RPMI8226 (cell line): ENCODE measurements around the gene CCDC187.
"Not testable (repeated sequence)": the region's sequence is repeated elsewhere in the genome, so short reads cannot be mapped to it uniquely, and the experiment has no call there.

ENCODE experiments used
- DNase-seq: peaks from one replicate; pipeline ENCODE4 v3.0.0-alpha.2; 2015

Gene CCDC187

DNA sequence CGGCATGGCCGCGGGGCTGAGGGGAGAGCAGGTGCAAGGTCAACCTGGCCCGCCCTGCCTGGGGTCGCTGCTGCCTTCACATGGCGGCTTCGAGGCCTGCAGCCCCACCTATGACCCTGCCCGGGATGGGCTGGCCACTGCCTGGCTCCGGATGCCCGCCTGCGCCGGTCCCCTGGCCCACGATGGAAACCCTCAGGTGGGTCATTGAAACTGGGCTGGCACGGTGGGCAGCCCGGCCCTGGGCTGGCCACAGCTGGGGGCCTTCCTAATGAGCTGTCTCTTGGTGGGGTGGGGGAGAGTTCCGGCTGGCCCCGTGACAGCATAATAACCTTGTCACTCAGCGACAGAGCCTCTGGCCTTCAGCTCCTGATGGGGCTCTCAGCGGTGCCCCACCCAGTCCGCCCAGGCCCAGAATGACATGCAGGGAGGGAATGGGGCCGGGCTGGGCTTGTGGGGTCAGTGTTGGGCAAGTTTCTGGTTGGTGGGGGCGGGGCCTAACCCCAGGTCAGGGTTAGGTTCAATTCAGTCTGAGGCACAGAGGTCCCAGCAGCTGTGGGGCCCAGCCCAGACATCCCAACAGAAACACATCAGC is at the start of gene CCDC187:
TSS of gene CCDC187 (minus strand) at position 270 of the 592 bp plus-strand sequence. CDS start at position 6, 264 bp downstream.
- peak; percentile 59 for DNase-seq

DNA sequence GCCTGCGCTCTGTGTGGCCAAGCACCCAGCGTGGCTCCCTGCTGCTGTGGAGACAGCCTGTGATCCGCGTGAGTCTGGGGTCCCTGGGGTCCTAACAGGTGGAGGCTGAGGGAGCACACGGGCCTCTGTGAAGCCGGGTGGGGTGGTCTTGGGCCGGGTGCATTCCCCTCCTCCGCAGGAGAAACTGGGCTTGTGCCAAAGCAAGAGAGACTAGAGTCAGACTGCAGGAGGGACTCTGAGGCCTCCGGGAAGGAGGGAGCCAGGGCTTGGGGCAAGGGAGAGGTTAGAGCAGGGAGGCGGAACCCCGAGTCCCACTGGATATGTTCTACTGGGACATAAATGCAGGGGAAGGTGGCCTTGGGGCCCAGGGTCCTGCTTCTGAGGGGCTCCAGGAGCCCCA is 49.2 kb upstream of the CCDC187 start:
- DNase-seq, result no peak

DNA sequence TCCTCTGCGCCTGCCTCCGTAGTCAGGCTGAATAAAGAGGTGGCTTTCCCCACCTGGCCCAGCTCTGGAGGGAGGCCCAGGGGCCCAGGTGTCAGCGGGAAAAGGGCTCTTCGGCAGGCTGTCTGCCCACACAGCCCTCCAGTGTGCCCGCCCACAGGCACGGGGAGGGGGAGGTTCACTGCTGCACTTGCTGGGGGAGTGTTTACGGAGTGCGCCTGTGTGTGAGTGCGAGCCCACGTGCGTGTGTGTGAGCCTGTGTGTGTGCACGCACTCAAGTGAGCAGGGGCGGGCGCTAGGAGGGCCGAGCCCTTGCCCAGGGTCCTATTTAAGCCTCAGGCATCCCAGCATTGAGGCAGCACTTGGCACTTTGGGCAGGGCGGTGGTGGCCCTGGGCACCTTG is 48.8 kb upstream of the CCDC187 start:
- DNase-seq, result peak; percentile 88

DNA sequence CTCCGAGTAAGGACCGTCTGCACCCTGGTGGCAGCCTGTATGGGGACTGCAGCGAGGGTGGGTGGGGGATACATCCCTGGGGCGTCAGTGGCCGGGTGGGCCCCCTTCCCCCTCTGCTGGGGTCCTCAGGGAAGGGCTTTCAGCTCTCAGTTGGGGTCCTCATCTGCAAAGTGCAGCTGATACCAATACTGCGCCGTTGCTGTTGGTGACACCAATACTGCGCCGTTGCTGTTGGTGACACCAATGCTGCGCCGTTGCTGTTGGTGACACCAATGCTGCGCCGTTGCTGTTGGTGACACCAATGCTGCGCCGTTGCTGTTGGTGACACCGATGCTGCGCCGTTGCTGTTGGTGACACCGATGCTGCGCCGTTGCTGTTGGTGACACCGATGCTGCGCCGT is 48.0 kb upstream of the CCDC187 start:
- not testable (repeated sequence) for DNase-seq

DNA sequence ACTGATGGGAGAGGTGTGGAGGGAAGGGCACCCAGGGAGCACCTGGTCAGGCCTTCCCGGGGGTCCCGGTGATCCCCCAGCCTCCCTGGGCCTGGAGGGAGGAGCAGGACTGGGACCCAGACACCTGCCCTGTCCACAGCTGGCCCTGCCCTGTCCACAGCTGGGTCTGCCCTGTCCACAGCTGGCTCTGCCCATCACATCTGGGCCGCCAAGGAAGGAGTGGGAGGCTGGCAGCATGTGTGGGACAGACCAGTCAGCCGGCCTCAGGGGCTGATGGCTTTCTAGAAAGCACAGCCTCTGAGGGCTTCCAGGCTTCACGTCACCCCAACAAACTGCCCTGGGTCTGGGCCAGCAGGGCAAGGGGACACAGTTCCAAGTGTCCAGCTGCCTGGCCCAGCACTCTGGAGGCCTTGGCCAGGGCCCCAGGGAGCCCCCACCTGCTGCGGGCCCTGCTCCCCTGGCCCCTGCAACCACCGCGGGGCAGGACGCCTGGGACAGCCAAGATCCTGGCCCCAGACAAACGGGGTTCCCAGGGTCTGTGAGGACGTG is 47.4 kb upstream of the CCDC187 start:
- no peak for DNase-seq

DNA sequence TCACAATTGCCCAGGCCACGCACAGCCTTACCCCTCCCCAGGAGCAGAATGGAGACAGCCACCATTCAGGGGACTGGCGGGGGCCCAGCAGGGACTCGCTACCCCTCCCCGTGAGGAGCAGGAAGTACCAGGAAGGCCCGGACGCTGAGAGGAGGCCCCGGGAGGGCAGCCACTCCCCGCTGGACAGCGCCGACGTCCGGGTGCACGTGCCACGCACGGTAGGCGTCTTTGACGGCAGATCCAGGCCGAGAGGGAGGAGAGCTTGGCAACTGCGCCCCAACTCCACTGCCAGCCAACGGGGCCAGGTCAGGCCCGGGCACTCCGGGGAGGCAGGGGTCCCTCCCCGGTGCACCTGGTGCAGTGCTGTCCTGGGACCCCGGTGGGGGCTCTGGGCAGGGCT is 45.7 kb upstream of the CCDC187 start:
- no peak for DNase-seq

DNA sequence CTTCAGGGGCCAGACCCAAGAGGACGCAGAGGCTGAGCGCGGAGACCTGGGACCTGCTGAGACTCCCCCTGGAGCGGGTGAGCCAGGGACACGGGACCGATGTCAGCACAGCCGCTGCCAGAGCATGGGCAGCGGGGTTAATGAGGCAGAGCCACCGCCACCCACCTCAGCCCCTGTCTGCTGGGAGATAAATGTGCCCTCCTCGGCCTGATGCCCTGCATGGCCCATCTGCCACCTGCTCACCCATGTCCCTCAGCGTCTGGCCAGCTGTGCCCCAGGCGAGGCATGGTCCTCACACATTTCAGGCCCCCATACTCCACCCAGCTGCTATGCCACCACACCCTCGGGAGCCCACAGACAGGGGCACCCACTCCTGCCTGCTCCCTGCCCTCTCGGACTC is 44.8 kb upstream of the CCDC187 start:
- DNase-seq, result no peak

DNA sequence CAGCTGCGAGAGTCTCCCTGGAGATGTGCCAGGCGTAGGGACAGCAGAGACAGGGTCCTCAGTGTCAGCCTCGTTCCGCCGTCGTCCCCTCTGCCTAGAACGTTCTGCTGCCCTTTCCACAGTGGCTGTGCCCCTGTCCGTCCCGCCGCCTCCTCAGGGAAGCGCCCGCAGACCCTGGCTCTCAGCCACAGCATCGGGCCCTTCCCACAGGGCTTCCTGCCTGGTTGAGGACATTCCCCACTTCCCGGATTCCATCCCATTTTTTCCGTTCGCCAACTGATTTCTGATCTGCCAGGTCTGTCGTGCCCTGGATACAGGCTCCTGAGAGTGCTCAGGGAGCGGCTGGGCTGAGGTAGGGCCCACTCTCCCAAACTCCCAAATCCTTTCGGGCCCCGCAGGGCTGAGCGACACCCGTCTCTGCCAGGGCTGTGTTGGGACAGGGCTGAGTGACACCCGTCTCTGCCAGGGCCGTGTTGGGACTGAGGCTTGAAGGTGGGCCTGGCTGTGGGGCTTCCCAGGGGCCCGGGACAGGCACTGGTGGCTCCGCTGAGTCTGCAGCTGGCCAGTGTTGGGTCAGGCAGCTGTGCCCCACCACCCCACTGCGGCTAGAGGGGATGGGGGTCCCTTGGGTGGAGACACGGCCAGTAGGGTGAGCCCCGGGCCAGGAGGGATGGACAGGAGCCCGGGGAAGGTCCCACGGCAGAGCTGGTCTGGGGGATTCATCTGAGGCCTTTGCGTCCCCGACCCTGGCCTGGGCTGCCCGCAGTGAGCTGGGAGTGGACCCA is 43.8 kb upstream of the CCDC187 start:
- DNase-seq, result no peak

DNA sequence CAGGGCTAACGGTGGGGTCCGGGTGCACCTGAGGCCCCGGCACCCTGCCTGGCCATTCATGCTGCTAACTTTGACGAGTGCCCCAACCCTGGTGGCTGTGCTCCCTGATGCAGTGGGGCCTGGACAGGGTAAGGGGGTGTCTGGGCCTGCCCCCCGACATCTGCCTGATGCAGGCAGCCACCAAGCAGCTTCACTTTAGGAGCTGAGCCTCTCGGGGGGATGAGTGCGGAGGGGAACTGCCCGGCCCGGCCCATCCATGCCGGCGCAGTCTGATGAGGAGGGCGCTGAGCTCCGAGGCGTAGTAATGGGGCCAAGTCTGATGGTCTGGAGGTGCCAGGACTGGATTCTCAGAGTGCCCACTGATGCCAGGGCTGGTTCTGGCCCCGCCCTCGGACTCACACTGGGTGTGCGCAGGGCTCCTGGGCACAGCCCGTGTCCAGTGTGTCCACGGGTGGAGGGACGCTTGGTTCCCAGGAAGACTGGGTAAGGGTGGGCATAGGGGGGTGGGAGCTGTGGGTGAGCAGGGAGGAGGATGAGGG is 43.1 kb upstream of the CCDC187 start:
- DNase-seq, result no peak

DNA sequence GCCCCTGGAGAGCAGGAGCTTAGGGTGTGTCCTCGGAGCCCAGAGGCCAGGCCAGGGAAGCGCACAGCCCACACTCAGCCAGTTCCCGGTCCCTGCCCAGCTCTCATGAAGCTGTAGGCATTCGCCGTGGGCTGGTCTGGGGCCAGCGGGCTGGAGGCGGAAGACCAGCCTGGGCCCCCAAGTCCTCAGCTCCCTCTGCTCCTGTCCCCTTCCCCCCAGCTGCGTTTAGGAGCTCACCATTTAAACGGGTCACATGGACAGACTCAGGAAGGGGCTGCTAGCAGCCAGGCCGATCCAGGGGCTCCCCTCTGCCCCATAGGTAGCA is 42.2 kb upstream of the CCDC187 start:
- DNase-seq, result no peak

DNA sequence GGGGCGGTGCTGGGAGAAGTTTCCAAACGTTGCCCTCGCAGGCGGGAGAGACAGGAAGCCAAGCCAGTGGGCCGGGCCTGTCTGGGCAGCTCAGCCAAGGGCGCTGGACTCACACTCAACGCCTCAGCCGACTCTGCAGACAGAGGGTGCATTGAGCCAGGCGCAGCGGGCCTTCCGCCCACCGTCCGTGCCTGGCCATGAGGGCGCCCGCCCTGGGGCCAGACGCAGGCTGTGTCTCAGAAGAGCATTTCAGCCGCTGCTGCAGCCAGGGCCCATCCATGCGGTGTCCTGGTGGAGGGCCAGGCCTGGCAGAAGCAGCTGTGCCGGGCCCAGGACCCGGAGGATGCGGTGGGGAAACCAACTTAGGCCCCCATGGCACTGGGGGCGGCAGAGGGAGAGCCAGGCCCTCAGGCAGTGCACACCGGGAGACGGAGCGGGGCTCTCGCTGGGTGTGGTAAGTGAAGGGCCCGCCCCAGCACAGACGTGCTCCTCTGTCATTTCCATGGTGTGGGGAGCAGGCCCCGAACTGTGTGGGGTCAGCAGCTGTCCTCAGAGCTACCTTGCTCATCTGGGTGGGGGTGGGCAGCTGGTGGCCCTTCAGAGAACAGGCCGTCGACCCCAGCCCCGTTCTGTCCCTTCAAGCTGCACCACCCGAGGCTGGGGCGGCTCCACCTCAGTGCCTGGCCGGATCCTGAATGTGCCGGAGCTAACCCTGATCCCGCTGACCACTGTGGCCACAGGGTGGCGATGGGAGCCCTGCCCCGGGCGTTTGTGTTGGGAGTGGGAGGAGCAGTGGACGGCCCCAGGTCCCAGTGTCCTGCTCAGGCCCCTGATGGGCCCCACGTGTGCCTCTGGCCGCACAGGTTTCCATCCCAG is 41.6 kb upstream of the CCDC187 start:
- peak; percentile 33 for DNase-seq

DNA sequence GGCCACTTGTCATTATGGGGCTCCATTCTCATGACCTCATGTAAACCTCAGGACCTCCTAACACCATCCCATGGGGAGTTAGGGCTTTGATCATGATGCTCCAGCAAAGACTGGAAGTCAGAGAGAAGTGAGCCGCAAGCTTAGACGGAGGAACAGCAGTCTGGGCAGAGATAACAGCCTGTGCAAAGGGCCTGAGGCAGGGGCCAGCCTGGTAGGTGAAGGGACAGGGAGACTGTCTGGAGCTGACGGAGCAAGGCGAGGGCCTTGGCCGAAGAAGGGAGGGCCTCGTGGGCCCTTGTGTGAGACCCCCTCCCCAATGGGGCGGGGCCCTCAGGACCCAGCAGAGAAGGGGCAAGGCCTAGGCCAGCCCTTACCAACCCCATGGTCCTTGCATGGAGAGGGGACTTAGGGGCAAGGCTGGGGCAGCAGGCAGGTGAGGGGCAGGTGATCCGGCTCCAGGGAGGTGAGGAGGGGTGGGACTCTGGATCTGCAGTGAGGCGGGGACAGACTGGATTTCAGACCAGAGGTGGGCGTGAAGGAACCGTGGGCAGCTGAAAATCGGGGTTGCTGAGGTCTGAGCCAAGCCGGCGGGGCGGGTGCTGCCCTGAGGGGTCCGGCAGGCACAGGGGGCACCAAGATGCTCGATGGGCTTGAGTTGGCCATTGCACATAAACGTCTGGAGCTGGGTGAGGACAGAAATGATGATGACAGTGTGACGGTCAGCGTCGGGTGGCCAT is 40.8 kb upstream of the CCDC187 start:
- no peak for DNase-seq

DNA sequence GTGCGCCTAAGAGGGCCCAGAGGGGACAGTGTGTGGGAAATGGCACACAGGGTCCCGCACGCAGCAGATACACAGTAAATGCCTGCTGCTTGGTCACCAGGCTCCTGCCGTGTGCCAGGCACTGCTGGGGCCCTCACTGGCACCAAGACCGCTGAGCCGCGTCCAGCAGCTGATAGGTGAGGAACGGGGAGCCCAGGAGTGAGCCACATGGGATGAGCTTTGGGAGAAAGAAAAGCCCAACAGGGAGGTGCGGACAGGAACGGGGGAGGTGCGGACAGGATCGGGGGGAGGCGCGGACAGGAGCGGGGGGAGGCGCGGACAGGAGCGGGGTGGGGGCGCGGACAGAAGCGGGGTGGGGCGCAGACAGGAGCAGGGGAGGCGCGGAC is 40.0 kb upstream of the CCDC187 start:
- no peak for DNase-seq

DNA sequence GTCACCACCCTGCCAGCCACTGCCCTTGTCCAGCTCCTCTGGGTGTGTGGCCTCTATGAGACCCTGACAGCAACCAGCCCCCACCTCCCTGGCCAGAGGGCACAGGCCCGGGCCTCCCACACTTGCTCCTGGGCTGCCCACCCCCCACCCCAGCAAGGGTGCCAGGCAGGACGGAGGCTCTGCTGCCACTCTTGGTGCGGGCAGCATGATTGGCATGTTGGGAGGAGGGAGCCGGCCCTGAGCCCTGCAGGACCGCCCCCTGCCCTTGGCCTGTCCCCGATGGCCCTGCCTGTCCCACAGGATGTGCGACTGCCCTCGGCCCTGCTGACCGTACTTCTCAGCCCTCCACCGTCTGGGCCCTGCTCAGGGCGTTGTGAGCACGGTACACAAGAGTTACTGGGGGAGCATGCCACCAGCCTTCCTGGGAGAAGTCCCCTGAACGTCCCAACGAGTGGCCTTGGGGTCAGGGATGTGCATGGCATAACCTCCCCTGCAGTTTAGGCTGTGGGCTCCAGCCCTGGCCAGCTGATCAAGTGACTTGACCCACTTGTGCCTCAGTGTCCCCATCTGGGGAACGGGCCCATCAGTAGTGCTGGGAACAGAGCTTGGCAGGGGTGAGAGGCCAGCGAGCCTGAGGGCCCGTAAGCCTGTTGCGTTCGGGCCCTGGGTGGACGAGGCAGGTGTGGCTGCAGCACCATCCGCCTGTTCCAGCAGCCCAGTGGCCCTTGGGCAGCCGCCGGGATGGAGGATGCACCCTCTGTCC is 39.4 kb upstream of the CCDC187 start:
- DNase-seq, result no peak

DNA sequence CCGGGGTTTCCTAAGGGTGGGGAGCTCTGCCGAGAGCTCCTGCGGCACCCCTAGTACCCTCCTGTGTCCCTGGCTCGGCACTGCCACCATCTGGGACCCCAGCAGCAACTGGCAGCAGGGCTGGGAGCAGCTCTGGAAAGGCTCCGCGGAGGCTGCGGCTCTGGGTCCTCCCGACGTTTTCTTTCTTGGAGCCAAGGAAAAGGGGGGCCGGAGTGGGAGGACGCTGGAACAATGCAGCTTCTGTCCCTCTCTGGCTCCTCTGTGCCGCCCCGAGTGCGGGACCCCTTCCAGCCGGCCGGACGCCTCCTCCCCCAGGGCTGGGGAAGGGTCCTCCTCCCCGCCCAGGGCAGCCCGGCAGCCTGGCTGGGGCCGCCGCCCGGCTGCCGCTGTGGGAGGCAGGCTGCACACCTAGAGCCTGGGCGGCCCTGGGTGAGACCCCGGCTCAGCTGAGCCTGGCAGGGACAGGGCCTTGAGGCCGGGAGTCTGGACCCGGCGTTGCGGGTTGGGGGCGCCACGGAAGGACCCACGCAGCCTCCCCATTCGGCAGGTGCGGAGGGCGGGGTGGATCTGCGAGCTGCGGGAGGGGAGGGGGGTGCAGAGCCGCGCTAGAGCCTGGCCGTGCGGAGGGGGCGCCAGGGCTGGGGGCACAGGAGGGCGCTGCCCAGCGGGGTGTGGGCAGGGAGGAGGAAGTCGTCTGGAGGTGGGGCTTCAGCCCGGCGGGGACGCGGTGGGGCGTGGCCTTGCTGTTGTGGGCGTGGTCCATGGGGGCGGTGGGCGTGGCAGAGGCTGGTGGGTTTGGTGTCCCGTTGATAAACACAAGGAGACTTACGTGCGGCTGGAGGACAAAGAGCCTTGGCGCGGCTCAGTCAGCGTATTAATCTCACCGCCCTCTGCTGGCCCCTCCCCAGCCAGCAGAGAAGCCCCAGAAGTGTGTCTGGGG is 38.6 kb upstream of the CCDC187 start:
- peak; percentile 80 for DNase-seq

DNA sequence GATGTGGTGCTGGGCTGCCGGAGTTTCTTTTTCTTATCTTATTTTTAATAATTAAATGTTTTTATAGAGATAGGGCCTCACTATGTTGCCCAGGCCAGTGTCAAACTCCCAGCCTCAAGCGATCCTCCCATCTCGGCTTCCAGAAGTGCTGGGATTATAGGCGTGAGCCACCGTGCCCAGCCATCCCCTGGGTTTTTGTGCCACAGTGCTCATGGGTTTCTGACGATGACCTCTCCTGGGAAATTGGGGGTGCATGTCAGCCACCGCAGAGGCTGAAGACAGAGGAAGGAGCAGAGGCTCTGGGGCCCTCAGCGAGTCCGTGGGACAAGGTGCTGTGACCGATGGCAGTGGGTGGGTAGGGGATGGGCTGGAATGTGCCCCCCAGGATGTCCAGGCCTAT is 37.9 kb upstream of the CCDC187 start:
- no peak for DNase-seq

DNA sequence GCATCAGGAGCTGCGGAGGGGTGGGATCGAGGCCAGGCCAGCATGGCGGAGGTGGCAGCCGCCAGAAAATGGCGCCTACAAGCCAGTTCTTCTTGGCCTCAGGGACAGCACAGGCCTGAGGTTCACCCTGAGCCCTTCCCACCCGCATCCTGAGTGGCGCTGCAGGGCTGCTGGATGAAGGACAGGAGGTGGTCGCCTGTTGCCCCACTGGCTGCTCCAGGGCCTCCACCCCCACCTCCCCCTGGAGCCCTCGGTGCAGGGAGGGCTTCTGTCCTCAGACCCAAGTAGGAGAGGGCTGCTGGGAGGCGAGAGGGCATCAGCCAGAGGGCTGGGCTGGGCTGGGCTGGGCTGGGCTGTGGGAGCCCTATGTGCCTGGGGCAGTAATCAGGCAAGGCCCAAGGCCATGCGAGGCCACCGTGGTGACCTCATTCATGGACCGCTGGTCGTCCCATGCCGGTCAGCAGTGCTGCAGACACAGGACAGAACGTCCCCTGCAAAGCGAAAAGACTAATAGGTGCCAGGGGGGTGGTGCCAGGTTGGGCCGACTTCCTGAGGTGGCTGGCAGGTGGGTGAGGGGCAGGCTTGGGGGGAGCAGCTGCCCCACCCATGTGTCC is 37.3 kb upstream of the CCDC187 start:
- DNase-seq, result no peak

DNA sequence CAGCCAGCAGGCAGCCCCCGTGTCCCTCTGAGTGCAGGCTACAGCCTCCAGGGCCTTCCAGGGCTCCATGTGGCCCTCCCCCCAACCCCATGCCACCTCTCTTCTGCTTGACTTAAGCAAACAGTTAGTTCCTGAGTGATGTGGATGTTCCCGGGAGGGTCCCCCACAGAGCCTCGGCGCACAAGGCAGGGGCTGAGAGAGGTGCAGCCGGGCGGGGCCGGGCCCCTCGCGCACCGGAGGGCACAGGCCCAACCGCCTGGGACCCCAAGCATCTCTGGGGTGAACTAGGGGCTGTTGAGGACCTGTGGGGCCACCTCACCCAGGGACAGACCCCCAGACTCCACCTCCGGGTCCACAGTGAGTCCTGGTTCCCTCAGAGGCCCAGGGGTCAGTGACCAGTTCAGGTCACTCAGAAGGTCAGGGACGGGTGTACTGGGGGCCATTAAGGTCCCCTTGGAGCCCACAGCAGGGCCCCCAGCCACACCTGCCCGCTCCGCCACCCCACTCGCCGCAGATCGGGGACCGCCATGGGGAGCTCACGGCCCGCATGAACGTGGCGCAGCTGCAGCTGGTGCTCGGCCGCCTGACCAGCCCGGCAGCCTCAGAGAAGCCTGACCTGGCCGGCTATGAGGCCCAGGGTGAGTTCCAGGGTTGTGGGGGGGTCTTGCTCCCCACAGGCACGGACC is 36.6 kb upstream of the CCDC187 start:
- no peak for DNase-seq

DNA sequence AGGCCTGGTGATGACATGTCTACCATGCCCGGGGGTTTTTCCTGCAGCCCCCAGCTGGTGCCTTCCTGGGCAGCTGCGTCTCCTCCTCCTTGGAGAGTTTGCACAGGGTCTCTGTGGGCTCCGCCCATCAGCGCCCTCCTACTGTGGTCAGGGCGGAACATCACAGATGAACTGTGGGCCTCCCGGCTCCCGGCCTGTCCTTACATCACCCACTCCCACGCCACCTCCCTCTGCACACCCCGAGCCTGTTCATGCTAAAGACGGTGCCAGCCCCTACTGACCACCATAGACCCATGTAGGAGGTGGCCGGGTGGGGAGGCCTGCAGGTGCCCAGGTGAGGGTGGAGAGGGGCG is 36.0 kb upstream of the CCDC187 start:
- no peak for DNase-seq
